CD4-positive, alpha-beta T cell treated with Interleukin-4 for 1 hour (primary cell): ENCODE measurements around the gene OTUB1.

Source experiments
- DNase-seq, 2 donors: peaks; one replicate each; pipeline ENCODE4 v3.0.0-alpha.2; 2020 to 2022

The OTUB1 gene

GRCh38 chr11:64007629-64008282 is 21.5 kb downstream of the OTUB1 start:
- peak in 1 of 2 donors; percentile 25 for DNase-seq

DNA sequence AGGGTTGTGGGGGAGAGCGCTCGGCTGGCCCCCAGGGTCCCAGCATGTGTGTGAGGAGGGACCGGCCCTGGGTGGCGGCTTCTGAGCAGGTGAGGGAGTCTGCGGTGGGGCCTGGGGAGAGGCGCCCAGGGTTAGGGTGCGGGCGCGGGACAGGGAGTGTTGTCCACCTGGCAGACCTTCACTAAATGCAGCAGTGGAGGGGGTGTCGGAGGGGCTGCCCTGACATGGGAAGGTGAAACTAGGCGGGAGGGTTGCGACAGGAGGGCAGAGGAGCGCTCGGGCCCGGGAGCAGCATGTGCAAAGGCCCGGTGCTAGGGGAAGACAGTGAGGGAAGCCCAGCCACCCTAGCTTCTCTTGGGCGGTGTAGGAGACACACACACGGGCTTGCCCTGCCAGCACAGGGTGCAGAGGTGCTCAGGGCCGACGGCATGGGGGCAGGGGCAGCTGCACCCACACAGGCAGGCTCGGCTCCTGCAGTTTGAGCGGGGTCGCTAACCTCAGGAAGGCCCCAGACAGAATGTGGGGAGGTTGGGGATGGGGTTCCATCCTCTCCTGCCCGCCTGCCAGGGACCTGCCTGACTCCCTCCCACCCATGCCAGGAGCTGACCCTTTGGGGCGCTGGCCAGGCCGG is 22.2 kb downstream of the OTUB1 start:
- no peak for DNase-seq

DNA sequence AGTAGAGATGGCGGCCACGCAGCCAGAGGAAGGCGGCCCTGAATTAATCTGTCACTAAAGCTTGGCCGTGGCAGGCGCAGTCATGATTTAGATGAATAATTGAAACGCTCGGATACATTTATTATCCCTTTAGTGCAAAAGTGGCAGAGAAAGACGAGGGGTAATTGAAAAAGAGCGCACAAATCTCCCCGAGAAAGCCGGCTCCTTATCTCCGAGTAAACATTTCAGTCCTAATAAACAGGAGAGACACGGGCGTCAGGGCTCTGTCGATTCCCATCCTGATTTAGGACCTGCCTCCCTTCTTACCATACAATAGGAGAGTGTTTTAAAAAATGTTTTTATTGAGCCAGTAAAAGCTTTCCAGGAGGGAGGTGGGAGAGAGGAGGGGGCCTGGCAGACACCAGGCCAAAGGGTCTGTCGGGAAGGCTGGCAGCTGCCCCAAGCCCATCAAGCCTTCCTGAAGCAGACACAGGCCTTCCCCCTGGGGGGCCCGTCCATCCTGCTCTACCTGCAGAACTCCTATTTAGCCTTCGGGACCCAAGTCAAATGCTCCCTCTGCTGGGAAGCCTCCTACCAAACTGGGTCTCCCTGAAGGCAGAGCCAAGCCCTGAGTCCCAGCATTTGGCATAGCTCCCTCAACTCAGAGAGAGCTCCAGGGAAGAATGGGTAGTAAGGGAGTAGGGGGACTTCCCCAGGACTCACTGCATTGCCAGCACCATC is 22.8 kb downstream of the OTUB1 start:
- no peak for DNase-seq

- no peak for DNase-seq
These were observed 23.5 kb downstream of the OTUB1 start for GRCh38 chr11:64009710-64010109.

GRCh38 chr11:64010783-64011182 is 24.5 kb downstream of the OTUB1 start:
- no peak for DNase-seq

DNA sequence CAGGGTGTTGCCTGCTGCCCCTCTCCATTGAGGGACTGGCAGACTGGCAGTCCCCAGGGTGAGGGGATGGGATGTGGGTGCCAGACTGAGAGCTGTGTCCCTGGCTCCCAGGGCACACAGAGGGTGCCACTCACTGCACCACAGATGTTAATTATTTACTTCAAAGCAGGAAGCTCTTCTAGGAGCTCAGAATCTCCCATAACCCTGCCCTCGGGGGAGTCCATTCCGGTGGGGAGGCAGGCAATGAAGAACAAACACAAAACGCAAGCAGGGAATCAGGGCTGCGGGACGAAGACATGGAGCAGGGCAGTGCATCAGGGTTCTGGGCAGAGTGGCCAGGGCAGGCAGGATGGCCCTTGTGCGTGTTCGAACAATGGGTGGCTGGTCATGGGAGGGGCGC is 25.1 kb downstream of the OTUB1 start:
- DNase-seq = no peak

- no peak for DNase-seq
These were observed 27.1 kb downstream of the OTUB1 start for GRCh38 chr11:64013141-64013896.

- DNase-seq = no peak
These were observed 28.1 kb downstream of the OTUB1 start for GRCh38 chr11:64014356-64014755.

- no peak for DNase-seq
These were observed 29.3 kb downstream of the OTUB1 start for GRCh38 chr11:64015510-64015909.

GRCh38 chr11:64015935-64016845 is 30.0 kb downstream of the OTUB1 start:
- no peak for DNase-seq

DNA sequence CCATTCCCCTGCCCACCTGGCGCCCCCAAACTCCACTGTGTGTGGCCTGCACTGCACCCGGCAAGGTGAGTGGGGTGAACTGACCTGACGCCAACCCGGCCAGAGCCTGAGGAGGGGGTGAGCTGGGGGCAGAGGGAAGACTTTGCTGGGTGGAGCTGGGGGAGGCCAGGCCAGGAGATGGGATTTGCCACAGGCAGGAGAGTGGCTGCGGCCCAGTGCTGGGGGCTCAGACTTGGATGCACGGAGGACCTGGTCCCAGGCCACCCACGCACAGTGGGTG is 31.6 kb downstream of the OTUB1 start:
- no peak for DNase-seq

DNA sequence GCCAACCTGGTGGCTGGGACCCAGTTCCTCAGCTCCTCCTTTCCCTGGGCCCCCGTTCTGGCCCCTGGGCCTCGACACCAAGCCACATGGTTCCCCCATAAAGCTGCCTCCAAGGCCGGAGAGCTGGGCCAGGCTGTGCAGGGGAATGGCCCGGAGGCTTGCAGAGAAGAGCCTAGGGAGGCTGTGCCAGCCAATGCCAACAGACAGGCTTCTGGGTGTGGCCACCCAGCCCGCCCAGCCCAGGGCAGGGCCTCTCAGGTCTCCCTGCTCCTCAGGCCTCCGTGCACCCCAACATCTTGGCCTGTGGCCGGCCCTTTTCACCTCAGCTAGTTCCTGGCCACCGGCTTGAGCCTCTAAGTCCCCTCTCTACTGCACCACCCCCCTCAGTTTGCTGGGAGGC is 32.1 kb downstream of the OTUB1 start:
- no peak for DNase-seq

GRCh38 chr11:64019106-64020037 is 33.1 kb downstream of the OTUB1 start:
- no peak for DNase-seq

- no peak for DNase-seq
These were observed 34.9 kb downstream of the OTUB1 start for GRCh38 chr11:64020976-64021756.

DNA sequence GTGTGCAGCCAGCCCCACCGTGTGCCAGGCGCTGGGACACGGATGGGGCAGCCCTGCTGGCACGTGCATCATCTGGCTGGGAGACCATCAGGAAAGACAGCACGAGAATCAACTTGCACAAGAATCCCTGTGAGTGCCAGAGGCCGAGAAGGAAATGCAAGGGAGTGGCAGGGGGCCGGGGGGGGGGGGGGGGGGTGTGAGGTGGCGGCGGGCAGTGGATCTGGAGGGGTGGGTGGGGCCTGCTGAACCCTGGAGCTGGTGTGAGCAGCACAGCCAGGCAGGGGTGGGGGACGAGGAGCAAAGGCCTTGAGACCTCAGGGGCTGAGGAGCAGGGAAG is 35.5 kb downstream of the OTUB1 start:
- no peak for DNase-seq

GRCh38 chr11:64022125-64022784 is 36.0 kb downstream of the OTUB1 start:
- DNase-seq = no peak

DNA sequence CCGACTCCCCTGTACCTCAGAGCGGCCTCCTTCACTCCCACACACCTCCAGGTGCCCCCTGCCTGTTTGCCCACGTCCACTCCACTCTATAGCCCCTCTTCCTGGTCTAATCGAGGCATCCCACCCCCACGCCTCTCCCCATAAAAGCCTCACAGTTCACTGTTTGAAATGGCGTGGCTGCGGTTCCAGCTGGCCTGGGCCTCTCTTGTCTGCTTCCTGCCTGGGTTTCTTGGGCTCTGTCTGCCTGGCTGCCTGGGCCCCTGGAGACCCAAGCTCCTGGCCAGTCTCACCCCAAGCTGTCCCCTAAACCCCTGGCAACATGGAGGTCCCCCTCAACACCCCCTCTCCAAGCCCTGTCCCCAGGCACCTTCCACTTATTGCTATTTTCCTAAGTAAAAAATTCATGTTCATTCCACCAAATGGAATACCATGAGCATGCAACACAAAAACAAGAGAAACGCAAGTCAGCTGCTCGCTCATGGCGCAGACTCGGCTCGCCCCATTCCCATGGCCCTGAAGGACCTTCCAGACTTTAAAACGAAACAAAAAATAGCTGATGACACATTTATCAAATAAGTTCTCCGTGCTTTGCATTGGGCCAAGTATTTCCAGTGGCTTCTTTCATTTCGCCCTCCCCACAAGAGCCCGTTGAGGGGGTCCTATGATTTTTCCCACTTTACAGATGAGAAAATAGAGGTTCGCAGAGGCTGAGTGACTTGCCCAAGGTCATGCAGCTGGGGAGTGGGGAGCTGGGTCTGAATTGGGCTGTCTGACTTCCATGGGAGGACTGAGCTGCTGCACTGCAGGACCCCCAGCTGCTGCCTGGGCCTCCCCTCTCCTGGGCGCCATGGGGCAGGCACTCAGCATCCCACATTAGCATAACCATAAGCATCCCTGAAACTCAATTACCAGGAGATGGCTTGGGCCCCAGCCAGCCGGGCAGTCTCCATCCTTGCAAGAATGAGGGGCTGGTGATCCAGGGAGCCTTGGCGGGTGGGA is 37.8 kb downstream of the OTUB1 start:
- no peak for DNase-seq

DNA sequence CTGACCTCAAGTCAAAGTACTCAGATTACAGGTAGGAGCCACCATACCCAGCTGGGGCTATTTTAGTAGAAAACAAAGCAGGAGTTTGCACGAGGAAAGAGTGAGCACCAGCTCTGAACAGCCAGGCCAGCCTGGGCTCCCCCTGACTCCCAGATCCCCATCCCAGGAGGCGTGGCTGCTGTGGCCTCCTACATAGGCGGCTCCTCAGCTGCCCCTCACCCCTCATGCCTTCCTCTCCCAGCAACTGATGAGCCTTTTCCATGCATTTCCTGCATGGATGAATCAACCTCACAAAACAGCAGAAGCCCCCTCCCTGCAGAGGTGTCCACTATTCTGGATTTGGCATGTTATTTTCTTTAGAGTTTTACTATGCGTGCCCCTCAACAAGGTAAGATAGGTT is 39.0 kb downstream of the OTUB1 start:
- DNase-seq = no peak
